HG02885 (cell line): ENCODE data around the gene JAG2.

Experiments
- ATAC-seq: cut with Tn5 transposase; IDR thresholded peaks from one replicate; pipeline ENCODE4 v1.9.1; 2021; ENCODE audit warnings: mild to moderate bottlenecking; ENCODE audit not compliant: unreplicated experiment, poor library complexity

JAG2 gene

GRCh38 chr14:105185001-105185400, 16.4 kb upstream of the JAG2 start:
- no peak for ATAC-seq

- ATAC-seq: no peak
Observed at GRCh38 chr14:105184461-105184860, 15.9 kb upstream of the JAG2 start.

DNA sequence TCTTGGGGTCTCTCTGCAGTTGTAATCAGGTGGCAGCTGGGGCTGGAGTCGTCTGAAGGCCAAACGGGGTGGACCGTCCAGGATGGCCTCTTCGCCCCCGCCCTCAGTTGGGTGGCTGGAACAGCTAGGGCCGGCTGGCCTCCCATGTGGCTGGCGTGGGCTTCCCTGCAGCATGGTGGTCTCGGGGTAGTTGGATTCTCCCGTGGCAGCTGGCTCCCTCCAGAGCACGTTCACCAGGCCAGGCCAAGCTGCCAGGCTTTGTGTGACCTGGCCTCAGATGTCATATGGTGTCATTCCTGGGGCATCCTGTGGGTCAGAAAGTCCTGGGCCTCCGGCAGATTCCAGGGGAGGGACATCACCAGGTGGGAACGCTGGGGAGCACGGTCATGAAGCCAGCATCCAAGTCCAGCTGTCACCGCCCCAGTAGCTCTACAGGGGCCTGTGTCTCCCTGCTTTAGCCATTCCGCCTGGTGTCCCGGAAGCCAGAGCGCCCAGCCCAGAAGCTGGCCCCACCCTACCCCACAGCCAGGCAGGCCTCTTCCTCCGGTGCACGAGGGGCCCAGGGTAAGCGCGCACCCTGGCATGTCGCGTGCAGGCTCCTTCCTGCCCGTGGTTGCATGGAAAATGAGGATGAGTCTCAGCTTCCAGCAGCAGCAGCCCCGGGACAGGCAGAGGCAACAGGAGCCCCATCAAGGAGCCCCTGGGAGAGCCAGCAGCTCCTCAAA, 13.9 kb upstream of the JAG2 start:
- no peak for ATAC-seq

GRCh38 chr14:105181549-105182295, 13.1 kb upstream of the JAG2 start:
- no peak for ATAC-seq

GRCh38 chr14:105180592-105181548, 12.3 kb upstream of the JAG2 start, which contains the start of gene NUDT14:
NUDT14 (minus strand) TSS chr14:105181312; CDS start chr14:105181209, 103 bp downstream.
- peak; percentile 82 for ATAC-seq

GRCh38 chr14:105179191-105179590, 10.6 kb upstream of the JAG2 start:
- ATAC-seq: no peak

- no peak for ATAC-seq
Observed at GRCh38 chr14:105178868-105179140, 10.2 kb upstream of the JAG2 start.

DNA sequence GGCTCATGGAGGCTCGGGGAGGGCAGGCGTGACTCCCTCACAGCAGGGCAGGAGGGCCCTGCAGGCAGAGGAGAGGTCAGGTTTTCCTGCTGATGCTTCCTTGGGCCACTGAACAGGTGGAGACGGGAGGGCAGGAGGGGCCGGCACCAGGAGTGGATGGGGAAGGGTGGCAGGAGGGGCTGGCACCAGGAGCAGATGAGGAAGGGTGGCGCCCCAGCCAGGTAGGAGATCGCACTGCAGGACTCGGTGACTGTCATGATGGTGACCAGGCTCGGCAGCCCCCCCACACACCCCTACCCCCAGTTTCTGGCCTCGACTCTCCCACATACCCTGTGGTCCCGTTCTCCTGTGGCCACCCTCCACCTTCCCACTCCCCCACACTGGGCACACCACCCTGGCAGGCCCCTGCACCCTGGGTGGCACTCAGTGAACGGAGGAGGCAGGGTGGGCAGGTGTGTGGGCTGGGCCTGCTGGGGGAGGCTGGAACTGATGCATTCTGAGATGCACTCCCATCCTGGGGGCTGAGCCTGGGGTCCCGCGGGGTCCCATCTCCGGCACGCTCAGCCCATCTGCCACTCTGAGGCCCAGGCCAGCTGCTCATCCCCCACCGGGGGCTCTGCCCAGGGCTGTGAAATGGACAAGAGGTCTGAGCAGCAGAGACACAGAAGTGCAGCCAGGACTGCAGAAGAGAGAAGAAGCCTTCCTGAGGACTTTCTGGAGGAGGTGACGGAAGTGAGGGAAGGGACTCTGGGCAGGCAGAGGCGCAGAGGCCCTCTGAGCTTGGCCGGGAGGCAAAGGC, 9.7 kb upstream of the JAG2 start:
- no peak for ATAC-seq

DNA sequence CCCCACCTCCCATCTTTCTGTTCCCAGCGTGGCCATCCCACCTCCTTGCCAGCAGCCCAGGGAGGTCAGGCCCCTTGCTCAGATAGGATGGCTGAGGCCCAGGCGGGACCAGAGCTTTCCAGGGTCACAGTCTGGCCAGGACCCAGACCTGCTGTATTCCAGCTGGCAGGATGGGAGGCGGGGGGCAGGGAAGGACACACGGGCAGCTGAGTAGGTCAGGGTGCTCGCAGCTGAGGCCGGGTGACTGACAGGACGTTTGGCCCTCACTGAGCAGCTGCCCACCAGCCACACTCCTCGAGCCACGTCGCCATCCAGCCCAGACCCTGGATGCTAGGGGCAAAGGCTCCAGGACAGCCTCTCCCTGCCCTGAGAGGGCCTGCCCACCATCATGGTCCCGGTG, 8.5 kb upstream of the JAG2 start:
- no peak for ATAC-seq

DNA sequence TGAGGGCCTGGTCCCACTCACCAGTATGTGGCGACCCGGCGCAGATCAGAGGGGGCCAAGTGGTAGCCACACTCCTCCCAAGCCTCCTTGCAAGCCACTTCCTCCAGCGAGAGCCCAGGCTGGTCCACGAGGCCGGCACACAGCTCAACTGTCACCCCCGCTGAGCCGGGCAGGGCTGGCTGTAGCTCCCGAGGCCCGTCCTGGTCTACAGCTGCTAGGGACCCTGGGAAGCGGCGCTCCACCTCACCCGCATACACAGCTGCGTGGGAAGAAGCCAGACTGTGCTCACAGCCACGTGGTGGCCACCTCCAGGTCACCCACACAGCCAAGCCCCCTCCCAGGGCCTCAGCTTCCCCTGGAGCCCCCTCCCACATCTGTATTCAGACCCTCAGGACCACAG, 7.9 kb upstream of the JAG2 start:
- no peak for ATAC-seq

DNA sequence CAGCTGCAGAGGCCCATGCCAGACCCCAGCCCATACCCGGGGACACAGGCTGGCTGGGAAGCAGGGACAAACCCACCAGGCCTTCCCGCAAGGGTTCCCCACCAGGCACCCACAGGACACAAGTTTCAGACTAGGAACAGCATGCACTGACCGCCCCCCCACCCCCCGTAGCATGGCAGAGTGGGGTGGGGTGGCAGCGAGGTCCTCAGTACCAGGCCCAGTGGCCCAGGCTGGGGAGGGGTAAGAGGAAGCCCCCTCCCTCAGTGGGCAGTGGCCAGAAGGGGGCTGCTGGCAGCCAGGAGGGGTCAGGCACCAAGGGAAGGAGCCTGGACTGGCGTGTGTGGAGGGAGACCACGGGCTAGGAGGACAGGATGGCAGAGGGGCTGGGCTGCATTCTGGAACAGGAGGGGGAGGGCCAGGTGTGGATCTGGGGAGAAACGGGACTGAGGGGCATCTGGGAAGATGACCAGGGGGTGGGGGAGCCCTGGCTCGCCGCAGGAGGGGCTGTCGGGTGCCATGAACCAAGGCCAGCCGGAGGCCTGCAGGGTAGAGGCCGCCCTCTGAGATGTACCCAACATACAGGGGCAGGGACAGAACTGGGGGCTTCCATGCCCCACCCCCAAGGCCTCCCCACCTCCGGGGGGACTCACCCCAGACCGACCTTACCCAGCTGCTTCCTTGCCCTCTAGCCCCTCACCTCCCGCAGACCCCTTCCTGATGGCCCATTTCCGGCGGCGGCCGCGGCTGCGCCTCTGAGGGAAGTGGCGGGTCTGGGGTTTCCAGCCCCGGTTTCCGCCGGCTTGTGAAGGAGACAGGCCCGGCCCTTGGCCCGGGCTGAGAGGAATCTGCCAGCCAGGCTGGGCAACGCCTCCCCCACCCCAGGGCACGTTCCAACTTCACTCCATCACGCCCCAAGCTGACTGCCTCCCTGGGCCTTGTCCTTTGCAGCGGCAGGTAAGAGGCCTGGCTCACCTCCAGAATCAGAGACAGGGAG, 5.6 kb upstream of the JAG2 start:
- no peak for ATAC-seq

DNA sequence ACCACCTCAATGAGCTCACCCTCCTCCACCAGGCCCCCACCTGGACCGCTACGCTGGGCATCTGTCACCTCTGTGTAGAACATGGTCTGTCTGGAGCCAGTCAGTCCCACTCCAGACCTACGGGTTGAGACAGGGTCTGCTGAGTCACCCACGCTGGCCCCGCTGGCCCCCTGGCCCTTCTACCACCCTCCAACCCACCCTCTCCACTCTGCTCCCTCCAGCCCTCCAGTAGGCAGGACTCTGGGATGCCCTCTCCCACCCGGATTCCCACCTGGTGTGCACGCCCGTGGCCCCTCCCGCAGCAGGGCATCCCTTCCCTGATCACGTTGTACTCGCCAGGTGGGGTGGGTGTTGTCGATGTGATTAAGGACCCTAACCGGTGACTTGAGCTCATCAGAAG, 4.6 kb upstream of the JAG2 start:
- ATAC-seq: no peak

- no peak for ATAC-seq
Observed at GRCh38 chr14:105172476-105172875, 3.9 kb upstream of the JAG2 start.

- no peak for ATAC-seq
Observed at GRCh38 chr14:105171004-105171673, 2.6 kb upstream of the JAG2 start.

DNA sequence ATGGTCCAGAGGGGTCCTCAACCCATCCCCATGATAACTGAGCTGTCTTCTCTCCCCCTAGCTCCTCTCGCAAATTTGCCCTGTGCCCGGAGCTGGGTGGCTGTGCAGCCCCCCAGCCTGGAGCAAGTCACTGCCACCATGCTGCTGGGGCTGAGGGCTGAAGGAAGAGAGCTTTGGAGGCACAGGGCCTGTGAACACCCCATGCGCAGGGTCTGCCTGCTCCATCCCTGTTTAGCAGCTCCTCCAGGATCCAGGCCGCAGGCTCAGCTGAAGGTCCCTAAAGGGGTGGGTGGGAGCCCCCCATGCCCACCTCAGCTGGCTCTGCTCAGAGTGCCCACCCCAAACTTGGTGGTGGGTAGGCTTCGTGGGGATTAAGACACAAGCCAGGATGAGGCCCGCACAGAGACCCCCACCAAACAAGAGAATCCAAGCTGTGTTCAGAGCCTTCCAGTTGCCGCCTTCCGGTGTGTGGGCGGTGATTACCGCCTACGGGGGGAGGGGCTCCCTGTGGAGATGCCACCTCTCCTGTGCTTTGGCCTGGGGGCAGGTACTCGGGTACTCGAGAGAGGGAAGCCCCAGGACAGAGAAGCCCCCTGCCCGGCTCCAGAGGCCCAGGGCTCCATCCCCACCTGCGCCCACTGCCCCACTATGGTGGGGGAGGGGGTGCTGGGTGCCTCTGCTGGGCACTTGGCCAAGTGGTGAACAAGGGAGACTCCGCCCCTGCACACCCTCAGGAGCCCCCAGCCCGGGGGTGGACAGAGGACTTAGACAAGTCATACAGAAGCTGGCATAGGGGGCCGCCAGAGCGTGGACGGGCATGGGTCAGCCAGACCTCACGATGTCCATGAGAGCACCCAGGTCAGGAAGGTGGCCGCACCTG, 1.4 kb upstream of the JAG2 start:
- ATAC-seq: no peak

GRCh38 chr14:105168979-105169507, 467 bp upstream of the JAG2 start:
- no peak for ATAC-seq

- no peak for ATAC-seq
Observed at GRCh38 chr14:105168093-105168420, 519 bp downstream of the JAG2 start.
